Activated CD4-positive, alpha-beta T cell treated with anti-CD3 and anti-CD28 coated beads for 4 hours (primary cell): ENCODE measurements around the gene PPP1R14C.
"Not testable (repeated sequence)": the region's sequence is repeated elsewhere in the genome, so short reads cannot be mapped to it uniquely, and the experiment has no call there.

Source experiments
- DNase-seq, 2 donors: peaks; one replicate each; pipeline ENCODE4 v3.0.0-alpha.2; 2020

Gene PPP1R14C

GRCh38 chr6:150172929-150173328 is 30.1 kb downstream of the PPP1R14C start:
- DNase-seq, result no peak

- DNase-seq, result no peak
Measured at GRCh38 chr6:150175586-150176151, 32.8 kb downstream of the PPP1R14C start.

GRCh38 chr6:150176152-150176551 is 33.3 kb downstream of the PPP1R14C start:
- no peak for DNase-seq

- no peak for DNase-seq
Measured at GRCh38 chr6:150176659-150177058, 33.8 kb downstream of the PPP1R14C start.

- no peak for DNase-seq
Measured at GRCh38 chr6:150177259-150177951, 34.6 kb downstream of the PPP1R14C start.

GRCh38 chr6:150177952-150178520 is 35.2 kb downstream of the PPP1R14C start:
- no peak for DNase-seq

GRCh38 chr6:150179030-150179429 is 36.2 kb downstream of the PPP1R14C start:
- DNase-seq, result no peak

GRCh38 chr6:150179907-150180424 is 37.1 kb downstream of the PPP1R14C start:
- DNase-seq, result not testable (repeated sequence)

- DNase-seq, result no peak
Measured at GRCh38 chr6:150180517-150180916, 37.7 kb downstream of the PPP1R14C start.

GRCh38 chr6:150182460-150183078 is 39.7 kb downstream of the PPP1R14C start:
- DNase-seq, result no peak

- DNase-seq, result no peak
Measured at GRCh38 chr6:150183105-150183504, 40.3 kb downstream of the PPP1R14C start.

GRCh38 chr6:150183966-150184365 is 41.1 kb downstream of the PPP1R14C start:
- no peak for DNase-seq

GRCh38 chr6:150184850-150185731 is 42.2 kb downstream of the PPP1R14C start:
- DNase-seq, result no peak

- no peak for DNase-seq
Measured at GRCh38 chr6:150185732-150186117, 42.9 kb downstream of the PPP1R14C start.

GRCh38 chr6:150186129-150186898 is 43.5 kb downstream of the PPP1R14C start:
- no peak for DNase-seq

- not testable (repeated sequence) for DNase-seq
Measured at GRCh38 chr6:150187433-150187832, 44.6 kb downstream of the PPP1R14C start.

GRCh38 chr6:150189122-150189521 is 46.3 kb downstream of the PPP1R14C start:
- no peak for DNase-seq

GRCh38 chr6:150191809-150192208 is 49.0 kb downstream of the PPP1R14C start:
- DNase-seq, result no peak

GRCh38 chr6:150194195-150194594 is 51.4 kb downstream of the PPP1R14C start:
- DNase-seq, result no peak

- no peak for DNase-seq
Measured at GRCh38 chr6:150195996-150196417, 53.2 kb downstream of the PPP1R14C start.

GRCh38 chr6:150196942-150197745 is 54.3 kb downstream of the PPP1R14C start:
- no peak for DNase-seq
